HG02642 (cell line): ENCODE results near the gene HDAC10.

Experiments used
- ATAC-seq: cut with Tn5 transposase; IDR thresholded peaks from one replicate; pipeline ENCODE4 v1.9.1; 2021; ENCODE audit warnings: mild to moderate bottlenecking; ENCODE audit not compliant: unreplicated experiment, poor library complexity

HDAC10 gene, protein sequence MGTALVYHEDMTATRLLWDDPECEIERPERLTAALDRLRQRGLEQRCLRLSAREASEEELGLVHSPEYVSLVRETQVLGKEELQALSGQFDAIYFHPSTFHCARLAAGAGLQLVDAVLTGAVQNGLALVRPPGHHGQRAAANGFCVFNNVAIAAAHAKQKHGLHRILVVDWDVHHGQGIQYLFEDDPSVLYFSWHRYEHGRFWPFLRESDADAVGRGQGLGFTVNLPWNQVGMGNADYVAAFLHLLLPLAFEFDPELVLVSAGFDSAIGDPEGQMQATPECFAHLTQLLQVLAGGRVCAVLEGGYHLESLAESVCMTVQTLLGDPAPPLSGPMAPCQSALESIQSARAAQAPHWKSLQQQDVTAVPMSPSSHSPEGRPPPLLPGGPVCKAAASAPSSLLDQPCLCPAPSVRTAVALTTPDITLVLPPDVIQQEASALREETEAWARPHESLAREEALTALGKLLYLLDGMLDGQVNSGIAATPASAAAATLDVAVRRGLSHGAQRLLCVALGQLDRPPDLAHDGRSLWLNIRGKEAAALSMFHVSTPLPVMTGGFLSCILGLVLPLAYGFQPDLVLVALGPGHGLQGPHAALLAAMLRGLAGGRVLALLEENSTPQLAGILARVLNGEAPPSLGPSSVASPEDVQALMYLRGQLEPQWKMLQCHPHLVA

GRCh38 chr22:50250555-50251476 lies at the start of gene HDAC10:
Gene HDAC10, minus strand, starts transcription at chr22:50251265. Its CDS starts 233 bp downstream, at chr22:50251032.
- ATAC-seq, result peak; percentile 59

DNA sequence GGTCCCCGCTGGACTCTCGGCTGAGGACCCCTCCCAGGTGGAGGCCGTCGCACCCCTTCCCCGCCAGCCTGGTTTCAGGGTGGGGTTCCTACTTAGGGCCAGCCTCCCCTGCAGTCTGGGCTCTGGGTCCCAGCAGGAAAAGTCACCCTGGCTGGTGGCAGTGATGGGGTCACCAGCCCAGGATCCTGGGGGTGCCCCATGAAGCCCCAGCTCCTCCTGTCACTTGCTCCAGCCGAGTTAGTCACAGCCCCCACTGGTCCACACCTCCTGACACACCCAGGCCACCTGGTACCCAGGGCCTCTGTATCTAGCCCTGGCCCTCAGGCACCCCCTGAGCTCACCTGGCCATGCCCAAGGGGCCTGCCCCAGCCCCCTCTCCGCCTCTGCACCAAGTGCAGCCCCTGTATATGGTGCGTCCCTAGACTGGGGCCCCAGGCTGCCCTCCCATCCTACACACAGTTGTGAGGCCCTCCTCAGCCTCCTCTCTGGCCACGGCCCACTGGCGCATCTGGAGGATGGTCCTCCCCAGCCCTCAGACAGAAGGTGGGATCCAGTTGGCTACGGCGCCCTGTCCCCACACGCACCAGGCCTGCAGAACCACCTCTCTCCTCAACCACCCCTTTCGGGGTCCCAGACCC lies 49.7 kb upstream of the HDAC10 start:
- ATAC-seq, result no peak

GRCh38 chr22:50299785-50300619 lies 48.9 kb upstream of the HDAC10 start:
- ATAC-seq, result no peak

GRCh38 chr22:50298937-50299784 lies 48.1 kb upstream of the HDAC10 start:
- no peak for ATAC-seq

GRCh38 chr22:50298266-50298637 lies 47.2 kb upstream of the HDAC10 start:
- ATAC-seq, result no peak

DNA sequence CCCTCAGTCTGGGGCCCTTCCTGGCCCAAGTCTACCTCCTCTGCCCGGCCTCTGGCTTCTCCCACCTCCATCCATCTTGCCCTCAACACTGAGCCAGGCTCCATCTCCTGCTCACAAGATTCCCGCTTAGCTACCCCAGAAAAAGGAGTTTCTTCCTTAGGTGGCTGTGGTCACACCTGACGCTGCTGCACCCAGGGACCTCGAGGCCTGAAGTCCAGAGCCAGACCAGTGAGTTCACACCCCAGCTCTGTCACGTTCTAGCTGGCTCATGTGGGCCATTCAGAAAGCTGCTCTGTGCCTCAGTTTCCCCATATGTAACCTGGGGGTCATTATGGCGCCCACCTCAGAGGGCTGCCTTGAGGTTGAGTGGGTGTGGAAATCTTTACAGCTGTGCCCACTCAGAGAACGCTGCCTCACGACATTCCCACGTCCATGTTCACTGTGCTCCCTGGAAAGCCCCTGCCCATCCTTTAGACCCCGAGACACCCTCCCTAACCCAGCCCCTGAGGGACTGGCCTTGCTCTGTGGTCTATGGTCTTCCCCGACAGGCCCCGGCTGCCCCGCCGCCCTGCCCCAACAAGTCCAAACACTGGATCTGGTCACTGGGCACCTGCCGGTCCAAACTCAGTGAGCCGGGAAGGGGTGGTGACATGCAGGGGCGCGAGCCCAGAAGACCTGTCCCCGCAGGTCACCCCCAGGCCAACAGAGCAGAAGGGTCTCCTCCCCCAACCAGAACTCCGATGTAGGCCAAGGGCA lies 46.6 kb upstream of the HDAC10 start:
- ATAC-seq, result no peak

- ATAC-seq, result no peak
Observed at GRCh38 chr22:50296658-50297490, 45.8 kb upstream of the HDAC10 start.

GRCh38 chr22:50294319-50294656 lies 43.2 kb upstream of the HDAC10 start:
- no peak for ATAC-seq

GRCh38 chr22:50293441-50294318 lies 42.6 kb upstream of the HDAC10 start:
- no peak for ATAC-seq

- ATAC-seq, result no peak
Observed at GRCh38 chr22:50292643-50293440, 41.8 kb upstream of the HDAC10 start.

DNA sequence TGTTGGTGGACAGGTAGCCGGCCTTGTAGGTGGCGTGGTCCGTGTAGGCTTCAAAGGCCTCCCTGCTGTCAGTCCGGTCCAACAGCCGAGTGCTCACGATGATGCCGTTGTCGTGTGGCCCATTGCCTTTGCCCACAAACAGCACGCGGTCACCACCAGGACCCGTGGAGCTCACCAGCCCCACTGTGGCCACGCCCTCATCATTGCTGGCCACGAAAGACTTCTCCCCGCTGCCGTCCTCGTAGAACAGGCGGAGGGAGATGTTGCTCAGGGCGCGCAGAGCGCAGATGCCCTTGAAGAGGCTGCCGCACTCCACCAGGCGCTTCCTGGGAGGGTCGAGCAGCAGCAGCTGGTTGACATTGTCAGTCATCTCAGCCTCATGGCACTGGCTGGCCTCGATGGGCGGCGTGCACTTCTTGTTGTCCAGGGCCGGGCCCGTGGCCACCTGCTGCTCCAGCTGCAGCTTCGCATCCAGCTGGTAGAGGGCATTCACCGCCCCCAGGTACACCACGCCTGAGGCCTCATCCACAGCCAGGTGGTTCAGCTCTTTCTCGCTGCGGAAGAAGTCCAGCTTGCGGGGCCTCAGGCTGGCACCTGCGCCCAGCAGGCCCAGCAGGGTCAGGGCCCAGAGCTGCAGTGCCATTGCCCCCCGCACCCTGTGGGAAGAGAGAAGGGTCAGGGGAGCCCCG lies 39.0 kb upstream of the HDAC10 start:
- ATAC-seq, result no peak

GRCh38 chr22:50289151-50289941 lies 38.3 kb upstream of the HDAC10 start:
- ATAC-seq, result no peak

DNA sequence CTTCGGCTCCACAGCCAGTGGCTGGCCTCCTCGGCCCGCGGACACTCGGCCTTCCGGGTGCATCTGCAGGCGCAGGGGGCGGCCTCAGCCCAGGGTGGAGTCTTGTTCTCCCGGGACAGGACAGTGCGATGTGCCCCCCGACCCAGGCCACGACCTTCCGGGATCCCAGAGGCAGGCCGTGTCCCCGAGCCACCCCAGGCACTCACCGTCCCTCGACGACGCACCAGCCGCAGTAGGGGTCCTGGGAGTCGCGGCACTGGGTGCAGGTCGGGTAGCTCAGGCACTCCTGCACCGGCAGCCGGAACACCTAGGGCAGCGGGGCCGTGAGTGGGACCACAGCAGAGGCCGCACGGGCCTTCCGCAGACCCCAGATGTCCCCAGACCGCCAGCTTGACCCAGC lies 36.7 kb upstream of the HDAC10 start:
- ATAC-seq, result no peak

- no peak for ATAC-seq
Observed at GRCh38 chr22:50286701-50287318, 35.7 kb upstream of the HDAC10 start.
